Trophoblast cell (in vitro differentiated cells and primary cell): Measurements from ENCODE around the gene PPP1R13L.

Experiments
- DNase-seq, 2 donors: peaks; one replicate each; pipeline ENCODE4 v3.0.0-alpha.2; 2016
- H2AFZ ChIP-seq: 2 replicates; pipeline ENCODE4 v1.6.1; 2013; ENCODE audit warnings: low read length, moderate library complexity, mild to moderate bottlenecking; ENCODE audit not compliant: insufficient read depth, poor library complexity
- H2AK5ac ChIP-seq: 2 replicates; pipeline ENCODE4 v1.6.1; 2013; ENCODE audit warnings: mild to moderate bottlenecking, low read length
- H2BK120ac ChIP-seq: 2 replicates; pipeline ENCODE4 v1.6.1; 2013; ENCODE audit warnings: low read length, mild to moderate bottlenecking, moderate library complexity; ENCODE audit not compliant: insufficient read depth, poor library complexity
- H2BK12ac ChIP-seq: 2 replicates; pipeline ENCODE4 v1.6.1; 2013; ENCODE audit warnings: mild to moderate bottlenecking, low read length, moderate library complexity
- H2BK5ac ChIP-seq: 2 replicates; pipeline ENCODE4 v1.6.1; 2013; ENCODE audit warnings: low read length, low read depth, moderate library complexity, mild to moderate bottlenecking; ENCODE audit not compliant: poor library complexity
- H3K14ac ChIP-seq: 2 replicates; pipeline ENCODE4 v1.6.1; 2013; ENCODE audit warnings: mild to moderate bottlenecking, low read length
- H3K18ac ChIP-seq: 2 replicates; pipeline ENCODE4 v1.6.1; 2013; ENCODE audit warnings: mild to moderate bottlenecking, low read length
- H3K23ac ChIP-seq: 2 replicates; pipeline ENCODE4 v1.6.1; 2013; ENCODE audit warnings: low read length
- H3K27ac ChIP-seq: 2 replicates; pipeline ENCODE4 v1.5.1; 2013; ENCODE audit warnings: low read depth, mild to moderate bottlenecking, inconsistent platforms, low read length, moderate library complexity
- H3K27me3 ChIP-seq: 2 replicates; pipeline ENCODE4 v1.6.1; 2013; ENCODE audit warnings: inconsistent platforms, mild to moderate bottlenecking, low read length, moderate library complexity; ENCODE audit not compliant: insufficient read depth
- H3K36me3 ChIP-seq, 2 experiments: 1 replicate in 1 of 2; 2 replicates in 1 of 2; pipeline ENCODE4 v1.6.1; 2013; ENCODE audit warnings: low read length in 2 of 2, mild to moderate bottlenecking in 2 of 2, moderate library complexity in 1 of 2; ENCODE audit not compliant: insufficient read depth in 2 of 2, control insufficient read depth in 1 of 2
- H3K4ac ChIP-seq: 2 replicates; pipeline ENCODE4 v1.6.1; 2013; ENCODE audit warnings: low read depth, mild to moderate bottlenecking, low read length, moderate library complexity
- H3K4me1 ChIP-seq, 2 experiments: 1 replicate in 1 of 2; 2 replicates in 1 of 2; pipeline ENCODE4 v1.6.1; 2013; ENCODE audit warnings: low read length in 2 of 2, mild to moderate bottlenecking in 2 of 2, moderate library complexity in 1 of 2; ENCODE audit not compliant: insufficient read depth in 2 of 2, control insufficient read depth in 1 of 2
- H3K4me2 ChIP-seq: 2 replicates; pipeline ENCODE4 v1.6.1; 2013; ENCODE audit warnings: inconsistent platforms, mild to moderate bottlenecking, low read length, moderate library complexity
- H3K4me3 ChIP-seq: 2 replicates; pipeline ENCODE4 v1.5.1; 2013; ENCODE audit warnings: mild to moderate bottlenecking, low read depth, low read length, inconsistent platforms
- H3K79me1 ChIP-seq: one replicate; pipeline ENCODE4 v1.6.1; 2013; ENCODE audit warnings: low read length
- H3K79me2 ChIP-seq: 2 replicates; pipeline ENCODE4 v1.6.1; 2013; ENCODE audit warnings: low read length, mild to moderate bottlenecking; ENCODE audit not compliant: control insufficient read depth, insufficient read depth, poor library complexity
- H3K9ac ChIP-seq: 2 replicates; pipeline ENCODE4 v1.6.1; 2013; ENCODE audit warnings: mild to moderate bottlenecking, low read length
- H3K9me3 ChIP-seq: 2 replicates; pipeline ENCODE4 v1.6.1; 2013; ENCODE audit warnings: low read depth, mild to moderate bottlenecking, control low read depth, inconsistent platforms, low read length; ENCODE audit not compliant: insufficient read depth
- H4K12ac ChIP-seq: 2 replicates; pipeline ENCODE4 v1.6.1; 2013; ENCODE audit warnings: low read depth, mild to moderate bottlenecking, low read length, moderate library complexity
- H4K8ac ChIP-seq: 2 replicates; pipeline ENCODE4 v1.6.1; 2013; ENCODE audit warnings: low read depth, mild to moderate bottlenecking, low read length, moderate library complexity
- H4K91ac ChIP-seq: one replicate; pipeline ENCODE4 v1.6.1; 2013; ENCODE audit warnings: low read depth, mild to moderate bottlenecking, low read length, moderate library complexity
- WGBS: extraction: QIAGEN DNeasy Blood & Tissue Kit; methylation state at CpG from one replicate; pipeline ENCODE4 v1.1.7; 2013; ENCODE audit warnings: missing lambda C conversion rate; ENCODE audit not compliant: insufficient read length, insufficient coverage; ENCODE audit errors: extremely low coverage; 5-methylcytosine and 5-hydroxymethylcytosine counted together

The PPP1R13L gene

GRCh38 chr19:45403272-45403671 lies 1.6 kb downstream of the PPP1R13L start:
- no peak overlapping the region for H3K4me3 ChIP-seq
- no peaks in the 10 kb centered on the region for H3K9me3 ChIP-seq
- peak overlapping the region; percentile 16 for H2AK5ac ChIP-seq
- peak overlapping the region; percentile 97 for H4K91ac ChIP-seq
- peak overlapping the region; percentile 52 for H3K27ac ChIP-seq
- H4K12ac ChIP-seq, result no peak overlapping the region
- H2BK5ac ChIP-seq, result peak overlapping the region; percentile 37
- peak overlapping the region; percentile 40 for H3K4ac ChIP-seq
- H2BK12ac ChIP-seq, result peak overlapping the region; percentile 10
- H3K79me2 ChIP-seq, result peaks cover 20% of the 10 kb centered on the region
- H2BK120ac ChIP-seq, result peak overlapping the region; percentile 13
- peak in 1 of 2 donors; percentile 12 for DNase-seq
- H3K79me1 ChIP-seq, result peaks cover 32% of the 10 kb centered on the region
- peaks cover 4 to 10% of the 10 kb centered on the region in 2 experiments for H3K36me3 ChIP-seq
- no peak overlapping the region for H3K18ac ChIP-seq
- H3K27me3 ChIP-seq, result no peaks in the 10 kb centered on the region
- H3K4me1 ChIP-seq, result peaks cover 14 to 26% of the 10 kb centered on the region in 2 experiments
- peak overlapping the region; percentile 75 for H3K4me2 ChIP-seq
- no peak overlapping the region for H2AFZ ChIP-seq
- H3K23ac ChIP-seq, result no peak overlapping the region
- no CpG with 5 or more reads among the region's 4 CpGs for WGBS
- H4K8ac ChIP-seq, result no peak overlapping the region
- no peak overlapping the region for H3K14ac ChIP-seq
- H3K9ac ChIP-seq, result no peak overlapping the region

- Histone ChIP-seq H2BK120ac (peak overlapping the region; percentile 60), H3K9ac (no peak overlapping the region), H3K14ac (peak overlapping the region; percentile 37), H3K36me3 (peaks cover 10 to 12% of the 10 kb centered on the region in 2 experiments), H3K27me3 (no peaks in the 10 kb centered on the region), H3K79me1 (peaks cover 32% of the 10 kb centered on the region), H2BK5ac (peak overlapping the region; percentile 21), H3K79me2 (peaks cover 20% of the 10 kb centered on the region), H2AK5ac (no peak overlapping the region), H2AFZ (peak overlapping the region; percentile 1), H3K4me3 (no peak overlapping the region), H4K91ac (peak overlapping the region; percentile 72), H3K4ac (peak overlapping the region; percentile 82), H4K8ac (peak overlapping the region; percentile 57), H3K4me2 (peak overlapping the region; percentile 75), H3K18ac (peak overlapping the region; percentile 89), H2BK12ac (peak overlapping the region; percentile 83), H3K27ac (peak overlapping the region; percentile 41), H3K9me3 (no peaks in the 10 kb centered on the region), H3K23ac (no peak overlapping the region), H4K12ac (no peak overlapping the region), H3K4me1 (peaks cover 14 to 29% of the 10 kb centered on the region in 2 experiments)
- WGBS, result no CpG with 5 or more reads among the region's 40 CpGs
- peak; percentile 77 to 81 for DNase-seq
These were observed 2.4 kb downstream of the PPP1R13L start for GRCh38 chr19:45402298-45403061.

- no peak overlapping the region for H3K9ac ChIP-seq
- H3K79me1 ChIP-seq, result peaks cover 32% of the 10 kb centered on the region
- no peak overlapping the region for H3K4me3 ChIP-seq
- H3K27ac ChIP-seq, result no peak overlapping the region
- no peak overlapping the region for H2BK120ac ChIP-seq
- H4K8ac ChIP-seq, result no peak overlapping the region
- peaks cover 20% of the 10 kb centered on the region for H3K79me2 ChIP-seq
- H2BK12ac ChIP-seq, result no peak overlapping the region
- no peak overlapping the region for H2BK5ac ChIP-seq
- no peaks in the 10 kb centered on the region for H3K27me3 ChIP-seq
- H4K91ac ChIP-seq, result no peak overlapping the region
- peak overlapping the region; percentile 75 for H3K4me2 ChIP-seq
- no peak overlapping the region for H3K18ac ChIP-seq
- no peak overlapping the region for H3K23ac ChIP-seq
- DNase-seq, result no peak
- peaks cover 12 to 26% of the 10 kb centered on the region in 2 experiments for H3K4me1 ChIP-seq
- H2AFZ ChIP-seq, result no peak overlapping the region
- no peak overlapping the region for H3K14ac ChIP-seq
- peaks cover 13 to 17% of the 10 kb centered on the region in 2 experiments for H3K36me3 ChIP-seq
- no peak overlapping the region for H4K12ac ChIP-seq
- H3K4ac ChIP-seq, result peak overlapping the region; percentile 37
- no peaks in the 10 kb centered on the region for H3K9me3 ChIP-seq
- WGBS, result no CpG with 5 or more reads among the region's 6 CpGs
- no peak overlapping the region for H2AK5ac ChIP-seq
These were observed 3.1 kb downstream of the PPP1R13L start for GRCh38 chr19:45401815-45402214.

GRCh38 chr19:45400192-45400591 lies 4.7 kb downstream of the PPP1R13L start:
- H3K79me2 ChIP-seq, result peaks cover 15% of the 10 kb centered on the region
- no peak overlapping the region for H4K91ac ChIP-seq
- H2AK5ac ChIP-seq, result no peak overlapping the region
- H4K12ac ChIP-seq, result no peak overlapping the region
- no peak overlapping the region for H3K4me3 ChIP-seq
- peak overlapping the region; percentile 1 for H3K4ac ChIP-seq
- H3K4me1 ChIP-seq, result peaks cover 11 to 26% of the 10 kb centered on the region in 2 experiments
- no peak overlapping the region for H2BK5ac ChIP-seq
- no peak overlapping the region for H2BK120ac ChIP-seq
- H3K36me3 ChIP-seq, result peaks cover 29 to 30% of the 10 kb centered on the region in 2 experiments
- no peak overlapping the region for H3K18ac ChIP-seq
- no peak overlapping the region for H3K27ac ChIP-seq
- H2BK12ac ChIP-seq, result no peak overlapping the region
- peaks cover 2% of the 10 kb centered on the region for H3K9me3 ChIP-seq
- H4K8ac ChIP-seq, result no peak overlapping the region
- H3K14ac ChIP-seq, result no peak overlapping the region
- H3K27me3 ChIP-seq, result no peaks in the 10 kb centered on the region
- H3K79me1 ChIP-seq, result peaks cover 21% of the 10 kb centered on the region
- no peak overlapping the region for H2AFZ ChIP-seq
- H3K9ac ChIP-seq, result peak overlapping the region; percentile 24
- no peak overlapping the region for H3K4me2 ChIP-seq
- no peak overlapping the region for H3K23ac ChIP-seq
- WGBS, result no CpG with 5 or more reads among the region's 6 CpGs
- DNase-seq, result peak; percentile 18 to 32
